T-helper 2 cell treated with Interferon-gamma antibody and Interleukin-4, amounts not matched to agents 5 μg/mL and 100 μg/mL, for 36 hours (primary cell): ENCODE results near the gene KBTBD8.

ENCODE experiments used
- DNase-seq: peaks from one replicate; pipeline ENCODE4 v3.0.0; 2021; ENCODE audit warnings: low spot score
- H3K27ac Mint-ChIP-seq: one replicate; pipeline ENCODE4 v1.8.0; 2021; ENCODE audit warnings: mild to moderate bottlenecking, mixed read lengths
- H3K27me3 Mint-ChIP-seq: one replicate; pipeline ENCODE4 v1.8.0; 2021; ENCODE audit warnings: low read depth, mixed read lengths
- H3K36me3 Mint-ChIP-seq: one replicate; pipeline ENCODE4 v1.8.0; 2021; ENCODE audit warnings: low read depth, mixed read lengths
- H3K4me1 Mint-ChIP-seq: one replicate; pipeline ENCODE4 v1.8.0; 2021; ENCODE audit warnings: low read depth, mixed read lengths
- H3K4me3 Mint-ChIP-seq: one replicate; pipeline ENCODE4 v1.8.0; 2022; ENCODE audit warnings: mild to moderate bottlenecking, moderate library complexity, mixed read lengths
- H3K9me3 Mint-ChIP-seq: one replicate; pipeline ENCODE4 v1.8.0; 2021; ENCODE audit warnings: mixed read lengths

The KBTBD8 gene, protein sequence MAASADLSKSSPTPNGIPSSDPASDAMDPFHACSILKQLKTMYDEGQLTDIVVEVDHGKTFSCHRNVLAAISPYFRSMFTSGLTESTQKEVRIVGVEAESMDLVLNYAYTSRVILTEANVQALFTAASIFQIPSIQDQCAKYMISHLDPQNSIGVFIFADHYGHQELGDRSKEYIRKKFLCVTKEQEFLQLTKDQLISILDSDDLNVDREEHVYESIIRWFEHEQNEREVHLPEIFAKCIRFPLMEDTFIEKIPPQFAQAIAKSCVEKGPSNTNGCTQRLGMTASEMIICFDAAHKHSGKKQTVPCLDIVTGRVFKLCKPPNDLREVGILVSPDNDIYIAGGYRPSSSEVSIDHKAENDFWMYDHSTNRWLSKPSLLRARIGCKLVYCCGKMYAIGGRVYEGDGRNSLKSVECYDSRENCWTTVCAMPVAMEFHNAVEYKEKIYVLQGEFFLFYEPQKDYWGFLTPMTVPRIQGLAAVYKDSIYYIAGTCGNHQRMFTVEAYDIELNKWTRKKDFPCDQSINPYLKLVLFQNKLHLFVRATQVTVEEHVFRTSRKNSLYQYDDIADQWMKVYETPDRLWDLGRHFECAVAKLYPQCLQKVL

DNA sequence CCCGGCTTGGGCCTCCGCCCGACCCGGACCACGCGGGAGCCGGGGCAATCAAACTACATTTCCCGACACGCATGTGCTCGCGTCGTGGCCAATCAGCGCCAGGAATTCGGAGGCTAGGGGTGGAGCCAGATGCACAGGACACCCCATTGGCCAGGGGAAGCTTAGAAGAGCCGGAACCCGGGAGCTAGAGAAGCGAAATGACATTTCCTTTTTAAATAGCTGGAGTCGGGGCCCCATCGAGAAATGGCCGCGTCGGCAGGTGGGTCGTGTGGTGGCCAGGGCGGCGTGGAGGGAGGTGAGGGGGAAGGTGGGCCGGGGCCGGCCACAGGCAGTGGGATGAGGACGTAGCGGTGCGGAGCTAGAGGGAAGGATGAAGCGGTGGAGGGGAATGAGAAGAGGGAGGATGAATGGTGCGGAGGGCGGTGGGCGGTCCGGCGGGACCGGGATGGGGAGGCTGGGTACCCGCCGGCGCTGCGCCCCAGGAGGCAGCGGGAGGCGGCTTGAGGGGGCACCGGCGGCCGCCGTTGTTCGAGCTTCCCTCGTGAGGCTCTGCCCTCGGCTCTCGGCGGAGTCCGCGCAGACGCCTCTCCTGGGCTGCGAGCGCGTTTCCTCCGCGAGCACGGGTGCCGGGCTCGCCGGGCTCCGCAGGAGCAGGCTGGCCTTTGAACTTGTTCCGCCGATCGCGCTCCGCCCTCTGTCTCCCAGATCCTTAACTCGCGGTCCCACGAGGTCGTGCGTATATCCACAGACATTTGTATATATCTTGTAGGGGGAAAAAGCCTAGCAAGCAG is at the start of gene KBTBD8:
Gene KBTBD8, plus strand, starts transcription at position 195 of the 791 bp plus-strand sequence. Its CDS starts 49 bp downstream, at position 244.
- H3K27me3 Mint-ChIP-seq = peaks cover 20% of the 10 kb centered on the region
- H3K36me3 Mint-ChIP-seq = peaks cover 7% of the 10 kb centered on the region

DNA sequence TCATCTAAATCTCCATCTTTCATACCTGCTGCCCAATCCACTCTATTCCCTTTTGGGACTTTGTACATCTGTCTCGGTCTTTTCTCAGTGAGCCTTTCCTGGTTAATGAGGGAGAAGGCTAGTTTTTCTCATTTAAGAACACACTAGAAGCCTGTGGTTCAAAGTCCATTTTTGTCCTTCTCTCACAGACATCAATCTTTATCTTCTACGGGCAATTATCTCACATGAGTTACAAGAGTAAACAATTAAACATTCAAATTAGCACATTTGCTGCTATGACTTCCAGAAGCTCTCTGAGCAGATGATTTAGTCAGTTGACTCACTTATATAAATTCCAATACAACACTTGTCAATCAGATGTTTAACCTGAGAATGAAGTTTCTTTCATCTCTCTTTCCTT is 49.3 kb upstream of the KBTBD8 start:
- H3K27ac Mint-ChIP-seq = no peak overlapping the region
- H3K4me3 Mint-ChIP-seq = no peak overlapping the region

More for the DNA sequence above, at the start of gene KBTBD8:
- Mint-ChIP-seq H3K27ac (peak within 1 kb of the TSS; percentile 88), H3K4me3 (peak within 1 kb of the TSS; percentile 86), H3K4me1 (peaks cover 21% of the 10 kb centered on the region), H3K9me3 (no peaks in the 10 kb centered on the region)
- peak; percentile 98 for DNase-seq

DNA sequence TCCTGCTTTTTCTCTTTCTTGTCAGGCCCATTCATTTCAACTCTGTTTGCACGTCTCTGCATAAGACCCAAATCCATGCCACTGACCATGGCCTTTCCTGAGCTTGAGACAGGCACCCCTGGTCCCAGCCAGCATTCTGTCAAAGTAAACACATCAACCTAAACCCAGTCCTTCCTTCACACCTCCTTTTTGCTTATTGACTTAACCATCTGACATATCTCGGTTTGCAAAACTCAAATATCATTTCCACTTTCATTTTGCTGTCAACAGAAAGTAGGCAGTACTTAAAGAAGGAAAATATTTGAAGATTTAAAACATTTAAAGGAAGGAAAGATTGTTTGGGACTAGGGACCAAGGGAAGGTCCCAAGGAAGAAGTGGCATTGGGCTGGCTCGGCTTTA is 48.2 kb upstream of the KBTBD8 start:
- no peak overlapping the region for H3K27ac Mint-ChIP-seq
- no peak overlapping the region for H3K4me3 Mint-ChIP-seq
- no peaks in the 10 kb centered on the region for H3K36me3 Mint-ChIP-seq
- no peaks in the 10 kb centered on the region for H3K4me1 Mint-ChIP-seq
- H3K27me3 Mint-ChIP-seq = no peaks in the 10 kb centered on the region
- no peaks in the 10 kb centered on the region for H3K9me3 Mint-ChIP-seq
- no peak for DNase-seq

More for the DNA sequence above, 49.3 kb upstream of the KBTBD8 start:
- H3K4me1 Mint-ChIP-seq = no peaks in the 10 kb centered on the region
- no peaks in the 10 kb centered on the region for H3K27me3 Mint-ChIP-seq
- no peaks in the 10 kb centered on the region for H3K36me3 Mint-ChIP-seq
- no peaks in the 10 kb centered on the region for H3K9me3 Mint-ChIP-seq
- DNase-seq = no peak

DNA sequence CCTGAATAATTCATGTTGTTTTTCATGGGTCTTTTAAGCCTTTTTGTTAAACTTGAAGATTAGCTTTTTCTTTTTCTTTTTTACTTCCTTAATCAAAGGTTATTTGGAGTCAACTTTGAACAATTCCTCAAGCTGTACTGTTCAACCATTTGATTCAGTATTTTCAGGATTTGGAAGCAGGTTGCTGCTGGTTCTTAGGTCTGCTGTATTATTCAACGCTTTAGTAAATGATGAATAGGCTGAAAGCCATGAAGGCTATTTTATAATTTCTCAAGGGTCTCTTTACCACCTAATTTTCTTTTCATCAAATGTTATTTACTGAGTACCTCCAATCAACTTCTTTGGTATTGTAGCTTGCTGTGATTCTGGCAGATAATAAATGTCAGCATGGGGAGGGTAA is 45.8 kb upstream of the KBTBD8 start:
- Mint-ChIP-seq H3K9me3 (no peaks in the 10 kb centered on the region), H3K27ac (no peak overlapping the region), H3K36me3 (no peaks in the 10 kb centered on the region), H3K27me3 (peaks cover 4% of the 10 kb centered on the region), H3K4me3 (no peak overlapping the region), H3K4me1 (no peaks in the 10 kb centered on the region)
- DNase-seq = no peak

DNA sequence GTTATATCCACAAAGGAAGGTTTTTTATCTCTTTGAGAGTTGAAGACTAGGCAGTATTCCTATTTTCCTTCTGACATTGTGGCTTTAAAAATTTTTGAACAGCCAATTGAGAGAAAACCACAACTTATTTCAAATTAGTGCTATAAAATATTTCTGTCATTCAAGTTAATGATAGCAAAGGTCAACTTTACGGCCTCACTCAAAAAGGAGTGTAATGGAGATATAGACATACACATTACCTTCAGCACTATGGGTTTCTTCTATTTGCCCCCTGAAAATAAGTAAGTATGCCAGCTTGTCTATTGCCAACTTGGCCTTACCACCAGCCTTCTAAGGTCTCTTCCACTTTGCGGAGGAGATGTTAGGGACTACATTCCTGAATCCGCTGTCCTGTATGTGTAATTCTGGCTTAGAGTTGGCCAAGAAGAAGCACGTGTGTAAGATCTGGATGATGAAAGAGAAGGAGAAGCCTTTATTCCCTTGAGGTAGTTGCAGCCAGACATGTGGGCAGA is 44.1 kb upstream of the KBTBD8 start:
- no peak overlapping the region for H3K4me3 Mint-ChIP-seq
- H3K27ac Mint-ChIP-seq = no peak overlapping the region
- no peaks in the 10 kb centered on the region for H3K4me1 Mint-ChIP-seq
- H3K36me3 Mint-ChIP-seq = no peaks in the 10 kb centered on the region
- no peak for DNase-seq
- H3K27me3 Mint-ChIP-seq = peaks cover 5% of the 10 kb centered on the region
- no peaks in the 10 kb centered on the region for H3K9me3 Mint-ChIP-seq

DNA sequence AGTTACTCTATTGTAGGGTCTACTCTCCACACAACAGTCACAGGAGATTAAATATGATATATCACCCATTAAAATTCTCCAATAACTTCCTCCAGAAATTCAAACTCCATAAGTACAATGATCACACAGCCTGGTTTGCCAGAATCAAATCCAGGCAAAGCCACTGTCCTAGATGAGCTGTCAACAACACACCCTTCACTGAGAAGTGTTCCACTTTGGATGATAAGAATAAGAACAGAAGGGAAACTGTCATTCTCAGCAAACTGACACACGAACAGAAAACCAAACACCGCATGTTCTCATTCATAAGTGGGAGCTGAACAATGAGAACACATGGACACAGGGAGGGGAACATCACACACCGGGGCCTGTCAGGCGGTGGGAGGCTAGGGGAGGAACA is 41.4 kb upstream of the KBTBD8 start:
- DNase-seq = no peak
- Mint-ChIP-seq H3K27ac (no peak overlapping the region), H3K4me3 (no peak overlapping the region), H3K4me1 (no peaks in the 10 kb centered on the region), H3K9me3 (no peaks in the 10 kb centered on the region), H3K27me3 (peaks cover 5% of the 10 kb centered on the region), H3K36me3 (no peaks in the 10 kb centered on the region)

DNA sequence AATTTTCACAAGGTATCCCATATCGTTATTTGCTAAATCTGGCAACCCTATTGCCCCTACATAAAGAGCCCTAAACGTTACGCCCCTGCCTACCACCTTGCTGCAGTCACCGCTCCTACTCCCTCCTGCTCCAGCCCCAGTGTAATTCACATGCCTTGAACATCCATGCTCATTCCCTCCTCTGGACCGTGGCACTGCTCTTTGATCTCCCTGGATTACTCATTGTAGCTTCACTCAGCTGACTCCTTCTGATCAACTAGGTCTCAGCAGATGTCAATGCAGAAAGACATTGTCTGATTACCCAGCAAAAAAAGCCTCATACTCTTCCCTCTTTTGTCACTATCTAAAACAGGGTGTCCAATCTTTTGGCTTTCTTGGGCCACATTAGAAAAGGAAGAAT is 40.7 kb upstream of the KBTBD8 start:
- H3K27me3 Mint-ChIP-seq = peaks cover 8% of the 10 kb centered on the region
- no peak for DNase-seq
- no peaks in the 10 kb centered on the region for H3K4me1 Mint-ChIP-seq
- H3K27ac Mint-ChIP-seq = no peak overlapping the region
- no peaks in the 10 kb centered on the region for H3K36me3 Mint-ChIP-seq
- H3K4me3 Mint-ChIP-seq = no peak overlapping the region
- no peaks in the 10 kb centered on the region for H3K9me3 Mint-ChIP-seq

DNA sequence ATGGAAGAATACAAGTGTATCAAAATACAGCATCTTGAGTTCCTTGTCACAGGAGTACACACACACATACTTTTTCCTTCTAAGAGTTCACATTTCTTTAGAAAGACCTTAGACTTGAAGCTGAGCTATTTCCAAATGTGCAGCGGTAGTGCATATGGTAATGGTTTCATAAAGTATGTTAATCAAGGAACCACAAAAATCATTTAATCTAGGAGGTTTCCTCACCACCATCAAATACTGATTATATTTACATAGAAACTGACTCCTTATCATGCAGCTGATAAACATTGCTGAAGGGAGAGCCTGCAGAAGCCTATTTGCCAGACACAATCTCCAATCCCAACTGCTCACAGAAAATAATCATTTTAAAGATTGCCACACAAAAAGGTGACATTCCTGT is 40.0 kb upstream of the KBTBD8 start:
- Mint-ChIP-seq H3K4me1 (no peaks in the 10 kb centered on the region), H3K36me3 (no peaks in the 10 kb centered on the region), H3K9me3 (no peaks in the 10 kb centered on the region), H3K4me3 (no peak overlapping the region), H3K27me3 (peaks cover 11% of the 10 kb centered on the region), H3K27ac (no peak overlapping the region)
- no peak for DNase-seq

DNA sequence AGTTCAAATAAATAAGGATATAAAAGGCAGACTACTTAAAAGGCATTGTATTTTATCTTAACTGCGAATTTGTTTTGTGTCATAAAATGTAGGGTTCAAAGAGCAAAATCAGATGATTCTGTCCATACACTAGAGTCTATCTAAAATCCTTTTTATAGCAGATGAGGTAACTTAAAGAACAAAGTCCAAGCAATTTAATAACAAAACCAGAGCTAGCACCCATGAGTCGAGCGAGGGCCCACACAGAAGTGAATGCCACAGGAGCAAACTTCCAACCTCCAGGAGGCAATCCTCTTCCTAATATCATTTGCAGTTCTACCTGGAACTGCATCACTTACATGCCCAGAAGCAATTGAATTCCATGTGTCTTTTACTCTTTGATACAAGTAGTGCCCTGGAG is 35.4 kb upstream of the KBTBD8 start:
- no peak for DNase-seq
- Mint-ChIP-seq H3K36me3 (no peaks in the 10 kb centered on the region), H3K9me3 (no peaks in the 10 kb centered on the region), H3K27me3 (peaks cover 13% of the 10 kb centered on the region), H3K27ac (no peak overlapping the region), H3K4me3 (no peak overlapping the region), H3K4me1 (no peaks in the 10 kb centered on the region)

DNA sequence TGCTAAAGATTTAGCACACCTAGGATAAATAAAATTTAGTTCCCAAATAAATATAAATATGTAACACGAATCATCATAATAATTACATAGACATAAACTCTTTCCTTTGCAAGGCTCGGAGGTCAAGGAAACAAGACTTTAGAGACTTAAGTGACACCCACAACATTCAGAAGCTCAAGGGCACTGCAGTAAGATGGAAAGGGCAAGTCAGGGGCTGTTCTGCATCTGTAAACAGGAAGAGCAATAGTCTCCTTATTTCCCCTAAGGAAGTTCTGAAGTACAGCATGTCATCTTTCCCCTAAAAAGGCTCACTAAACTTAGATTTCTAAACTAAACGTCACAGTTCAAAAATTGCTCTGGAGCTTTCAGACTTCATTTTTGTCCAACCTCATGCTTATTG is 26.9 kb upstream of the KBTBD8 start:
- no peaks in the 10 kb centered on the region for H3K9me3 Mint-ChIP-seq
- no peak overlapping the region for H3K27ac Mint-ChIP-seq
- H3K36me3 Mint-ChIP-seq = no peaks in the 10 kb centered on the region
- H3K4me3 Mint-ChIP-seq = peak overlapping the region; percentile 75
- H3K27me3 Mint-ChIP-seq = peaks cover 7% of the 10 kb centered on the region
- DNase-seq = no peak
- H3K4me1 Mint-ChIP-seq = peaks cover 11% of the 10 kb centered on the region

DNA sequence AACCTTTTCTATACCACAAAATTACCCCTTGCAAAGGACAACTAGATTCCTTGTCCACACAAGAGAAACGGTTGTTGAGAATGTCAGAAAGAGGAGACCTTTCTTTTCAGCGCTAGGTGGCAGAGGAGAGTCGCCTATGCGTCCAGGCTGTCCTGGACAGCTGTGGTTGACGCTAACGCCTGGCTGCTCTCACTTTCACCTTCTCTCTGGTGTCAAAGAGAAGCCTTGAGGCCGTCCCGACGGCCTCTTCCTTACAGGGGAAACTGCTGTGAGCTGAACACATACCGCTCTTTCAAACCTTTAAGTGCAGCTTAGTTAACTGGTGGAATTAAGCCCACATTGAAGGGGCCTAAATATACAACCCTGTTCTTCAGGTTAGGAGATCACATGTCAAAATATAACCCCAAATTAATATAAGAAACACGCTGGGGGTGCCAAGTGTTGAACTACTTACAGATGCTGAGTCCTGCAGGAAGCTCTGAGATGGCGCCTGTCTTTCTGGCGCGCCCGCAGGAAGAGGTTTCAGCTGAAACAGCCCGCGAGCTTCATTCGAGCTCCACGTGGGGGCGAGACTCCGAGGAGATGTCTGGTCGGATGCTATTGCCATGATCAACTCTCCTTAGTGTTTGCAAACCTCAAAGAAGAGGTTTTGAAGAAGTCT is 26.1 kb upstream of the KBTBD8 start:
- H3K4me3 Mint-ChIP-seq = peak overlapping the region; percentile 75
- peak; percentile 59 for DNase-seq
- H3K27me3 Mint-ChIP-seq = peaks cover 7% of the 10 kb centered on the region
- H3K4me1 Mint-ChIP-seq = peaks cover 11% of the 10 kb centered on the region
- no peak overlapping the region for H3K27ac Mint-ChIP-seq
- no peaks in the 10 kb centered on the region for H3K9me3 Mint-ChIP-seq
- H3K36me3 Mint-ChIP-seq = no peaks in the 10 kb centered on the region

DNA sequence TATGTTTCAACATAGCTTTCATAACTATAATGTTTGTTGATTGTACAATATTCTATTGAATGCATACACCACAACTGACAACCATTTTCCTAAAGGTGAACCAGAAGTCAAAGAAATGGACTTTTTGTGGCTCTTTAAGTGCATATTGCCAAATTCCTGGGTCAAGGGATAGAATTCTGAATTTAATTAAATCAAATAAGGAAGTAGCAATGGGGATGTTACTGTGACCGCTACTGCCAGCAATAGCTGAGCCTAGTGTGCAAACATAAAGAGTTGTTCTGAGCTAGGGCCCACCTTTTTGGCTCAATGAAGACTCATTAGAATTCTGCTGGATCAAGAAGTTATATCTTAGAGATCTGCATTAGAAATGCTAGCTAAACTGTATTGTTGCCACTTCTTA is 17.3 kb upstream of the KBTBD8 start:
- Mint-ChIP-seq H3K9me3 (no peaks in the 10 kb centered on the region), H3K27me3 (peaks cover 7% of the 10 kb centered on the region), H3K36me3 (no peaks in the 10 kb centered on the region), H3K27ac (no peak overlapping the region), H3K4me3 (no peak overlapping the region), H3K4me1 (no peaks in the 10 kb centered on the region)
- no peak for DNase-seq

DNA sequence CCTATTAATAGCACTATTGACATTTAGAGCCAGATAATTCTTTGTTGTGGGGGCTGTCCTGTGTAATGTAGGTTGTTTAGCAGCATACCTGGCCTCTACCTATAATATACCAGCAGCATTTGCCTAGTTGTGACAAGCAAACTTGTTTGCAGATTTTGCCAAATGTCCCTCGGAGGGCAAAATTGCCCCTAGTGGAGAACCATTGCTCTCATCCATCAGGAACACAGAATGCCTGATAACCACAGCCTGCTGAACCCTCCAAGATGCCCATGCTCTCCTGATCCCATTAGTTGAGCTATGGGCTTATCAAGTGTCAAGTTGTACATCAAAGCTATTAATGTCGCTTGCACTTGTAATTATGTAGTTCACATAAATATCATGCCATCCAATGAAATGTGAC is 15.0 kb upstream of the KBTBD8 start:
- Mint-ChIP-seq H3K4me1 (no peaks in the 10 kb centered on the region), H3K9me3 (no peaks in the 10 kb centered on the region), H3K36me3 (no peaks in the 10 kb centered on the region), H3K4me3 (no peak overlapping the region), H3K27ac (no peak overlapping the region), H3K27me3 (peaks cover 7% of the 10 kb centered on the region)
- no peak for DNase-seq
